ENCODE results near the gene ADAP1. TPM values are rescaled to one million over a fixed set of nuclear protein-coding genes. Genes with fewer than 3 reads are reported as not detected.

ADAP1 gene
- total RNA-seq, 2 experiments from 2014 or later, result 6.8 to 7.2 TPM

GRCh38 chr7:877312-878232 lies 76.9 kb downstream of the ADAP1 start:
- H3K36me3 ChIP-seq (ENCODE audit: insufficient read depth, low read length), result peaks cover 8% of the 10 kb centered on the region
- Mint-ChIP-seq H3K9me3 (no peaks in the 10 kb centered on the region), H3K4me3 (peak overlapping the region; percentile 91), H3K4me1 (ENCODE audit: low read depth) (peaks cover 38% of the 10 kb centered on the region), H3K27ac (peak overlapping the region; percentile 90), H3K27me3 (no peaks in the 10 kb centered on the region), H3K36me3 (ENCODE audit: low read depth) (peaks cover 27% of the 10 kb centered on the region)
- intact Hi-C loops (cut with DNase I, micrococcal nuclease), result loop anchor here (5.0 to 10.0 kb wide), 7 partner anchors 63 to 1967 kb away; partner anchors contain the start of genes DNAAF5 (in 1 of the 2), GNA12 (in 1 of the 2) and PRKAR1B (in 1 of the 2)
- ChIA-PET POLR2A (interaction anchor here (0.8 to 2.3 kb wide), 7 partner anchors 44 to 728 kb away, joined by 3 to 21 read pairs (median 9); partner anchors contain the start of genes COX19 and GPR146), CTCF (no interaction called here)
- H3K27me3 ChIP-seq (ENCODE audit: control insufficient read depth in 1 of 2, insufficient read depth in 2 of 2, low read length in 2 of 2), result no peaks in the 10 kb centered on the region
- peak in 4 of 14 experiments; percentile 14 to 58 (median 24) for DNase-seq
- peaks cover 60% of the 10 kb centered on the region for H3K4me1 ChIP-seq (ENCODE audit: insufficient read depth, low read length)
- no peaks in the 10 kb centered on the region for H3K9me3 ChIP-seq (ENCODE audit: control insufficient read depth in 1 of 2, insufficient read depth in 1 of 2, low read length in 2 of 2)
- TF ChIP-seq CTCF (IDR thresholded peaks at IDR 0.05), result no peak
- peak overlapping the region in 1 of 2 donors; percentile 67 for H3K27ac ChIP-seq (ENCODE audit: low read depth in 1 of 2, low read length in 2 of 2)
- no peak for ATAC-seq (ENCODE audit: poor library complexity)
- peak overlapping the region; percentile 91 for H3K4me3 ChIP-seq (ENCODE audit: low read length)

GRCh38 chr7:876972-877311 lies 77.5 kb downstream of the ADAP1 start:
- DNase-seq (peak in 3 of 14 experiments; percentile 10 to 37 (median 16)), ATAC-seq (ENCODE audit: poor library complexity) (no peak)
- CTCF ChIA-PET, result no interaction called here
- Mint-ChIP-seq H3K27ac (peak overlapping the region; percentile 84), H3K4me3 (peak overlapping the region; percentile 91), H3K36me3 (ENCODE audit: low read depth) (peaks cover 33% of the 10 kb centered on the region), H3K27me3 (no peaks in the 10 kb centered on the region), H3K4me1 (ENCODE audit: low read depth) (peaks cover 36% of the 10 kb centered on the region), H3K9me3 (no peaks in the 10 kb centered on the region)
- intact Hi-C loops (cut with DNase I, micrococcal nuclease), result loop anchor here (5.0 to 10.0 kb wide), 7 partner anchors 62 to 1968 kb away; partner anchors contain the start of genes DNAAF5 (in 1 of the 2), GNA12 (in 1 of the 2) and PRKAR1B (in 1 of the 2)
- Histone ChIP-seq H3K9me3 (ENCODE audit: control insufficient read depth in 1 of 2, insufficient read depth in 1 of 2, low read length in 2 of 2) (no peaks in the 10 kb centered on the region), H3K4me3 (ENCODE audit: low read length) (peak overlapping the region; percentile 91), H3K4me1 (ENCODE audit: insufficient read depth, low read length) (peaks cover 54% of the 10 kb centered on the region), H3K27me3 (ENCODE audit: control insufficient read depth in 1 of 2, insufficient read depth in 2 of 2, low read length in 2 of 2) (no peaks in the 10 kb centered on the region), H3K27ac (ENCODE audit: low read depth in 1 of 2, low read length in 2 of 2) (peak overlapping the region; percentile 67 to 88), H3K36me3 (ENCODE audit: insufficient read depth, low read length) (peaks cover 11% of the 10 kb centered on the region)
- TF ChIP-seq CTCF (IDR thresholded peaks at IDR 0.05), result no peak
- POLR2A ChIA-PET, result interaction anchor here (0.8 to 2.3 kb wide), 8 partner anchors 45 to 728 kb away, joined by 3 to 21 read pairs (median 8); partner anchors contain the start of genes COX19, GPR146 and SUN1

- Mint-ChIP-seq H3K4me3 (peak within 1 kb of the TSS; percentile 91), H3K36me3 (ENCODE audit: low read depth) (peaks cover 37% of the 10 kb centered on the region), H3K9me3 (no peaks in the 10 kb centered on the region), H3K4me1 (ENCODE audit: low read depth) (peaks cover 32% of the 10 kb centered on the region), H3K27me3 (no peaks in the 10 kb centered on the region), H3K27ac (peak within 1 kb of the TSS; percentile 84)
- peak; percentile 92 to 99 (median 97) for DNase-seq
- no peak for TF ChIP-seq CTCF (IDR thresholded peaks at IDR 0.05)
- ChIA-PET CTCF (interaction anchor here (1.2 to 1.6 kb wide), 2 partner anchors 90 to 613 kb away, joined by 3 to 8 read pairs; no protein-coding TSS in a partner anchor), POLR2A (interaction anchor here (0.7 to 2.3 kb wide), 14 partner anchors 14 to 727 kb away, joined by 3 to 21 read pairs (median 5); partner anchors contain the start of genes COX19, GPR146 and SUN1)
- Histone ChIP-seq H3K9me3 (ENCODE audit: control insufficient read depth in 1 of 2, insufficient read depth in 1 of 2, low read length in 2 of 2) (no peaks in the 10 kb centered on the region), H3K4me3 (ENCODE audit: low read length) (peak within 1 kb of the TSS; percentile 91), H3K27me3 (ENCODE audit: control insufficient read depth in 1 of 2, insufficient read depth in 2 of 2, low read length in 2 of 2) (no peaks in the 10 kb centered on the region), H3K4me1 (ENCODE audit: insufficient read depth, low read length) (peaks cover 51% of the 10 kb centered on the region), H3K27ac (ENCODE audit: low read depth in 1 of 2, low read length in 2 of 2) (peak within 1 kb of the TSS; percentile 67 to 88), H3K36me3 (ENCODE audit: insufficient read depth, low read length) (peaks cover 12% of the 10 kb centered on the region)
- intact Hi-C loops (cut with DNase I, micrococcal nuclease), result loop anchor here (5.0 to 10.0 kb wide), 7 partner anchors 62 to 1968 kb away; partner anchors contain the start of genes DNAAF5 (in 1 of the 2), GNA12 (in 1 of the 2) and PRKAR1B (in 1 of the 2)
- ATAC-seq (ENCODE audit: poor library complexity), result peak; percentile 77
Observed at GRCh38 chr7:876077-876971, 78.2 kb downstream of the ADAP1 start, which contains the start of gene GET4. TSS of gene GET4 (plus strand) at chr7:876554. CDS start at chr7:876646, 92 bp downstream.
